Calu3 (cell line): ENCODE data around the gene KIF20A. TPM values are rescaled to one million over a fixed set of nuclear protein-coding genes. Genes with fewer than 3 reads are reported as not detected.

Experiments used
- BruUV-seq: library from RNA; stranded (reverse); fragments of 400-500 nt; replicated peaks from 2 replicates; lab custom pipeline; 2021; lab: Mats Ljungman, UMichigan
- CTCF ChIA-PET: fragments of 300-600 bp; sonication (Branson Sonifier 250); formaldehyde crosslinking; loops from one replicate; lab custom pipeline; 2022; ENCODE audit warnings: antibody characterized with exemption; lab: Charles Lee
- DNase-seq: peaks from one replicate; pipeline ENCODE4 v3.0.0; 2022
- H3K27ac Mint-ChIP-seq: one replicate; pipeline ENCODE4 v1.8.0; 2022; ENCODE audit warnings: mixed read lengths; ENCODE audit not compliant: unreplicated experiment
- H3K27me3 Mint-ChIP-seq: one replicate; pipeline ENCODE4 v1.8.0; 2022; ENCODE audit warnings: mixed read lengths; ENCODE audit not compliant: unreplicated experiment
- H3K36me3 Mint-ChIP-seq: one replicate; pipeline ENCODE4 v1.8.0; 2022; ENCODE audit warnings: mild to moderate bottlenecking, moderate library complexity, mixed read lengths; ENCODE audit not compliant: insufficient read depth, unreplicated experiment
- H3K4me1 Mint-ChIP-seq: one replicate; pipeline ENCODE4 v1.8.0; 2022; ENCODE audit warnings: mild to moderate bottlenecking, low read depth, mixed read lengths; ENCODE audit not compliant: unreplicated experiment
- H3K4me3 Mint-ChIP-seq: one replicate; pipeline ENCODE4 v1.8.0; 2022; ENCODE audit warnings: mild to moderate bottlenecking, low read depth, moderate library complexity, mixed read lengths; ENCODE audit not compliant: unreplicated experiment
- H3K9me3 Mint-ChIP-seq: one replicate; pipeline ENCODE4 v1.8.0; 2022; ENCODE audit warnings: low read depth, mixed read lengths; ENCODE audit not compliant: unreplicated experiment
- intact Hi-C: fragments of 100-400 bp; cut with micrococcal nuclease; formaldehyde crosslinking; loops from one replicate; pipeline ENCODE4 v1.10.0; 2022; ENCODE audit not compliant: unreplicated experiment
- total RNA-seq: library from RNA; stranded (reverse); gene quantifications from 2 replicates; pipeline ENCODE4 v1.2.3, GENCODE V29; 2022
- TF ChIP-seq, protein P1 (sequence below): fragments of 200-600 bp; IDR thresholded peaks from one replicate; pipeline ENCODE4 v1.8.0; 2022; ENCODE audit warnings: antibody characterized with exemption; ENCODE audit not compliant: unreplicated experiment

Gene KIF20A
- total RNA-seq, 1 experiment from 2014 or later = 68.9 TPM

DNA sequence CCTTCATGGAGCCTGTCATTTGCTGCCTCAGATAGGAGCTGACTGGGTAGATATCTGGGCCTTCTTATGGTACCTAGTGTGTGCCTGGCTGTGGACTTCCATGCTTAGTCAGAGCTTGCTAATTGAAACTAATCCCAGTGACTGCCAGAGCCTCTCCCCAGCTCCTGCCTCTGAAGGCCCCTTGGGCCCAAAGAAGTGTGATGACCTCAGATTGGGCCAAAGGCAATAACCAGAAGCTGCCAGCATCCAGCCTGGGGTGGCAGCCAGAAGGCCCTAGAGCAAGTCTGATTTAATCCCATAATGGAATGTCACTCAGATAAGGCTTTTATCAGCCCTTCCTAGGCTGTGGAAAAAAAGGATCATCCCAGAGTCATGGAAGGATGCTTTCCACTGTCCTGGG, 51.3 kb downstream of the KIF20A start:
- TF ChIP-seq, protein P1, sequence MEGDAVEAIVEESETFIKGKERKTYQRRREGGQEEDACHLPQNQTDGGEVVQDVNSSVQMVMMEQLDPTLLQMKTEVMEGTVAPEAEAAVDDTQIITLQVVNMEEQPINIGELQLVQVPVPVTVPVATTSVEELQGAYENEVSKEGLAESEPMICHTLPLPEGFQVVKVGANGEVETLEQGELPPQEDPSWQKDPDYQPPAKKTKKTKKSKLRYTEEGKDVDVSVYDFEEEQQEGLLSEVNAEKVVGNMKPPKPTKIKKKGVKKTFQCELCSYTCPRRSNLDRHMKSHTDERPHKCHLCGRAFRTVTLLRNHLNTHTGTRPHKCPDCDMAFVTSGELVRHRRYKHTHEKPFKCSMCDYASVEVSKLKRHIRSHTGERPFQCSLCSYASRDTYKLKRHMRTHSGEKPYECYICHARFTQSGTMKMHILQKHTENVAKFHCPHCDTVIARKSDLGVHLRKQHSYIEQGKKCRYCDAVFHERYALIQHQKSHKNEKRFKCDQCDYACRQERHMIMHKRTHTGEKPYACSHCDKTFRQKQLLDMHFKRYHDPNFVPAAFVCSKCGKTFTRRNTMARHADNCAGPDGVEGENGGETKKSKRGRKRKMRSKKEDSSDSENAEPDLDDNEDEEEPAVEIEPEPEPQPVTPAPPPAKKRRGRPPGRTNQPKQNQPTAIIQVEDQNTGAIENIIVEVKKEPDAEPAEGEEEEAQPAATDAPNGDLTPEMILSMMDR = no peak
- H3K4me1 Mint-ChIP-seq = peaks cover 10% of the 10 kb centered on the region
- no peak overlapping the region for H3K4me3 Mint-ChIP-seq
- no peaks in the 10 kb centered on the region for H3K9me3 Mint-ChIP-seq
- DNase-seq = no peak
- intact Hi-C loops = no loop called here
- H3K36me3 Mint-ChIP-seq = no peaks in the 10 kb centered on the region
- no peak overlapping the region for H3K27ac Mint-ChIP-seq
- CTCF ChIA-PET = interaction anchor here (0.5 to 0.7 kb wide), 3 partner anchors 9 to 37 kb away, joined by 3 to 4 read pairs (median 3); no protein-coding TSS in a partner anchor
- BruUV-seq = no TSS peak
- no peaks in the 10 kb centered on the region for H3K27me3 Mint-ChIP-seq

DNA sequence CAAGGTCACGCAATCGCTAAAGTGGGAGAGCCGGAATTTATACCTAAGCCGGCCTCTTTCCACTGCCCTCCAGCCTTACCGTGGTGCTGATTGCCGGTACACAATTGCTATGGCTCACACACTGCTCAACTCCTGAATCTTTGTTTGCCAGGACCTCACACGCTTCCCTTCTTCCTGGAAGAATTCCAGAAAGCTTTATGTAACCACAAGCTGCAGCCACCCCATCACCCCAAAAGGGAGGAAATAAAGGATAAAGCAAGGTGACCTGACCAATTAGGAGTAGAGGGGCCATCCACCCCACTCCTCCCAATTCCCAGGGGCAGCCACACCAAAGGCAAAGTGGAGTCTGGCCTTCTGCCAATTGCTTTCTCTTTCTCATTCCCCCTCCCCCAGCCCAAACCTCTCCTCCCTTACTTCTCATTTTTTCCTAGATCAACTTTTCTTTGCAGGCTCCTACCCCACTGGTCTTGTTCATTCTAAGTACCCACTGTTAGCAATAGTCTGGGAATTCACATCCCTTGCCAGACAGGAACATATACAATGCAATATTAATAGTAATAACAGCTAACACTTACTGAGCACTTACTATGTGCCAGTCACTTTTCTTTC, 52.2 kb downstream of the KIF20A start:
- Mint-ChIP-seq H3K9me3 (no peaks in the 10 kb centered on the region), H3K36me3 (no peaks in the 10 kb centered on the region), H3K27ac (no peak overlapping the region), H3K27me3 (no peaks in the 10 kb centered on the region), H3K4me1 (peaks cover 10% of the 10 kb centered on the region), H3K4me3 (no peak overlapping the region)
- TF ChIP-seq, protein P1 = no peak
- CTCF ChIA-PET = interaction anchor here (0.5 kb wide), 1 partner anchor 11 kb away, joined by 4 read pairs; no protein-coding TSS in a partner anchor
- intact Hi-C loops = no loop called here
- peak; percentile 29 for DNase-seq
- BruUV-seq = no TSS peak

DNA sequence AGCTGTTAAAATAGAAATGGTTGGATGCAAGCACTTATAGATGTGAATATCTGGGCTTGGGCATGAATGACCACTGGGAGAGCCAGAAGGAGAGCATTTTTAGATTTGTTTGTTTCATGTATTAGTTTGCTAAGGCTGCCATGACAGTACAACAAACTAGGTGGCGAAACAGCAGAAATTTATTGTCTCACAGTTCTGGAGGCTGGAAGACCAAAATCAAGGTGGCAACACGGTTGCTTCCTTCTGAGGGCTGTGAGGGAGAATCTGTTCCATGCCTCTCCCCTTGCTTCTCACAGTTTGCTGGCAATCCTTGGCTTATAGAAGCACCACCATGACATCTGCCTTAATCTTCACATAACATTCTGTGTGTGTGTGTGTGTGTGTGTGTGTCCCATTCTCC, 54.4 kb downstream of the KIF20A start:
- intact Hi-C loops = no loop called here
- DNase-seq = no peak
- TF ChIP-seq, protein P1 = no peak
- CTCF ChIA-PET = interaction anchor here (1.1 kb wide), 1 partner anchor 50 kb away, joined by 3 read pairs; no protein-coding TSS in a partner anchor
- Mint-ChIP-seq H3K9me3 (no peaks in the 10 kb centered on the region), H3K36me3 (no peaks in the 10 kb centered on the region), H3K27ac (no peak overlapping the region), H3K4me3 (no peak overlapping the region), H3K4me1 (peaks cover 10% of the 10 kb centered on the region), H3K27me3 (no peaks in the 10 kb centered on the region)
- no TSS peak for BruUV-seq

DNA sequence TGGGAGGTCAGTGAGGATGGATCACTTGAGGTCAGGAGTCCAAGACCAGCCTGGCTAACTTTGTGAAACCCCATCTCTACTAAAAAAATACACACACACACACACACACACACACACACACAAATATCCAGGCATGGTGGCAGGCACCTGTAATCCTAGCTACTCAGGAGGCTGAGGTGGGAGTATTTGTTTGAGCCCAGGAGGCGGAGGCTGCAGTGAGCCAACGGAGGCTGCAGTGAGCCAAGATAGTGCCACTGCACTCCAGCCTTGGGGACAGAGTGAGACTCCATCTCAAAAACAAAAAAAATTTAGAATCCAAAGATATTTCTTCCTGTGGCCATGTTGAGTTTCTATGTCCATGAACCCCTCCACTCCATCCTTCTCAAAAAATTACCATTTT, 55.7 kb downstream of the KIF20A start:
- intact Hi-C loops = no loop called here
- no peak overlapping the region for H3K4me3 Mint-ChIP-seq
- TF ChIP-seq, protein P1 = no peak
- H3K36me3 Mint-ChIP-seq = no peaks in the 10 kb centered on the region
- H3K27ac Mint-ChIP-seq = no peak overlapping the region
- BruUV-seq = no TSS peak
- no peaks in the 10 kb centered on the region for H3K9me3 Mint-ChIP-seq
- peaks cover 10% of the 10 kb centered on the region for H3K4me1 Mint-ChIP-seq
- CTCF ChIA-PET = no interaction called here
- H3K27me3 Mint-ChIP-seq = peaks cover 9% of the 10 kb centered on the region
- DNase-seq = no peak

Other genes starting within 250 kb of the KIF20A start
- gene FAM13B, start 146.0 kb upstream of the KIF20A start, total RNA-seq = 34.9 and 42.5 TPM in 2 replicates
- gene WNT8A, start 95.1 kb upstream of the KIF20A start, total RNA-seq = not detected in 2 replicates
- 3.9 and 4.0 TPM in 2 replicates for gene NME5, start 39.7 kb upstream of the KIF20A start, total RNA-seq
- 120 and 124 TPM in 2 replicates for gene BRD8, start 482 bp upstream of the KIF20A start, total RNA-seq
- gene CDC23, start 34.2 kb downstream of the KIF20A start, total RNA-seq = 45.8 and 46.9 TPM in 2 replicates
- 0.54 and 0.83 TPM in 2 replicates for gene GFRA3, start 95.5 kb downstream of the KIF20A start, total RNA-seq
- gene CDC25C, start 152.7 kb downstream of the KIF20A start, total RNA-seq = 14.9 and 15.4 TPM in 2 replicates
- 36.1 and 38.5 TPM in 2 replicates for gene FAM53C, start 159.2 kb downstream of the KIF20A start, total RNA-seq
- gene KDM3B, start 173.6 kb downstream of the KIF20A start, total RNA-seq = 73.5 and 75.1 TPM in 2 replicates